ENCODE data around the gene HDLBP.

Gene HDLBP

DNA sequence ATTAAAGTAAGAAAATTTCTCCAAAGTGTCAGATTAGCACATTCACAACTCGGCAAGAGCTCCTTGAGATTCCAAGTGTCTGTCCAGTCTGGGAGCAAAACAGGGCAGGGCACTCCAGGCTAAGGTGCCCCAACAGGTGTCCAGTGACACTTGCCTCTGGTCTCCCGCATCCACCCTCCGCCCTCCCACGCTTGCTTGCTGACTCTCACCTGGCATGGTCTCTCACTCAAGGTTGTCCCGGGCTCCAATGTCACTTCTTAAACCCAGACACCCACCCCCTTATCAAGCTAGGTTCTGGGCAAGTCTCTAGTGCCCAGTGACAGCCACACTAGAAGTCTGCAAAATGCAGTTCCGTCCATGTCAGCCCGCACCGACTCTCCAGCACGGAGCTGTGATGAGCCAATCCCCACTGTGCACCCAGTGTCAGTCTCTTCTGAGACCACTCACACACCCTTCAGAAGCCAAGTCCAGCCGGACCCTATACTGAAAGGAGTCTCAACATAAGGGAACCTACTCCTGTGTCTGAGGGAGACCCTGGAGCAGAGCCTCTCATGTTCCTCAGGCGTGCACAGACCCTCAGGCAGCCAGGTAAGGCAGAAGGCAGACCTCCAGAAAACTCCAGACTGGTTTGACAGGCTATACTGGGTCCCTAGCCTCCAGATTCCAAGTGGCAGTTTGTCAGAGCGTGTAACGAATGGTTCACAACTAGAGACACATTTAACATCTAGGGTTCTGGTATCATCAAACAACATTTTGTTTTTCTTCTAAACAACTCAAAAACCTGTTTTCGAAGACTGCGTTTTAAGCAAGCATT lies 45.6 kb downstream of the HDLBP start:
- Histone ChIP-seq H3K4me1 (ENCODE audit: insufficient read depth, low read length) (peaks cover 4% of the 10 kb centered on the region; the same call in 1 of the 2 replicates), H3K9me3 (ENCODE audit: control insufficient read depth, insufficient read depth, low read length) (no peaks in the 10 kb centered on the region), H3K9ac (ENCODE audit: low read depth, low read length) (no peak overlapping the region), H3K36me3 (ENCODE audit: insufficient read depth, low read length) (peaks cover 10% of the 10 kb centered on the region)

DNA sequence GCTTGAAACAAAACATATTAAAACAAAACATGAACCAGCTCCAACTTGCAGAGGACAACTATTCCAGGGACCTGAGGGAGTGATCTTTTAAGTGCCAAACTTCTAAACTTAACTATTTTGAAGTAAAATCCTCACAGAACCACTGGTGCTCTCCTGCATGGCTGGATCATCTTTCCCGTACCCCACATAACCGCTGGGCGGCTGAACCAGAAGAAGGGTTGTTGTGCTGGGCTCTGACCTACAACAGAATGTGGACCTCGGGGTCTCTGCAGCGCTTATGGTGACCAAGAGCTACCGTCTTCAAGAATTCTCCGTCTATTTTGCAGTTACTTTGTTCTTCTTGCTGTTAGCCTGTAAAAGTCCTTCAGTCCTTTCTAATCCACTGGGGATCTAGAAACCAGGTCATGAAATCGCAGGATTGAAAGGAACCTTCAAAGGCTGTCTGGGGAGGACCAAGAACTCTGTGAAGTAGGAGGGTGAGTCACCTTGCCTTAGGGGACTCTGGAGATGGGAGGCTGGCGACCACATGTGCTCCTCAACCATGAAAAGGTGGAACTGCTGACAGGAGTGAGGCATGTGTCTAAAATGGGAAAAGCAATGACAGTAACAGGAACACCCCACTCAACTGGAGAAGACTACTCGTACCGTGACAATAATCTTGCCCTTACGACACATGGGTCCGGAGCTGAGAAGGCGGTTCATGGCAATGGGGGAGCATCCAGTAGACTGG lies 46.6 kb downstream of the HDLBP start:
- H3K9ac ChIP-seq (ENCODE audit: low read depth, low read length) = no peak overlapping the region
- H3K4me1 ChIP-seq (ENCODE audit: insufficient read depth, low read length) = peaks cover 4% of the 10 kb centered on the region; the same call in 1 of the 2 replicates
- no peaks in the 10 kb centered on the region for H3K9me3 ChIP-seq (ENCODE audit: control insufficient read depth, insufficient read depth, low read length)
- H3K36me3 ChIP-seq (ENCODE audit: insufficient read depth, low read length) = peaks cover 17% of the 10 kb centered on the region

- Histone ChIP-seq H3K36me3 (ENCODE audit: insufficient read depth, low read length) (peaks cover 23% of the 10 kb centered on the region), H3K9me3 (ENCODE audit: control insufficient read depth, insufficient read depth, low read length) (no peaks in the 10 kb centered on the region), H3K4me1 (ENCODE audit: insufficient read depth, low read length) (peaks cover 4% of the 10 kb centered on the region; the same call in 1 of the 2 replicates), H3K9ac (ENCODE audit: low read depth, low read length) (no peak overlapping the region)
Observed at GRCh38 chr2:241268306-241268705, 47.2 kb downstream of the HDLBP start.

DNA sequence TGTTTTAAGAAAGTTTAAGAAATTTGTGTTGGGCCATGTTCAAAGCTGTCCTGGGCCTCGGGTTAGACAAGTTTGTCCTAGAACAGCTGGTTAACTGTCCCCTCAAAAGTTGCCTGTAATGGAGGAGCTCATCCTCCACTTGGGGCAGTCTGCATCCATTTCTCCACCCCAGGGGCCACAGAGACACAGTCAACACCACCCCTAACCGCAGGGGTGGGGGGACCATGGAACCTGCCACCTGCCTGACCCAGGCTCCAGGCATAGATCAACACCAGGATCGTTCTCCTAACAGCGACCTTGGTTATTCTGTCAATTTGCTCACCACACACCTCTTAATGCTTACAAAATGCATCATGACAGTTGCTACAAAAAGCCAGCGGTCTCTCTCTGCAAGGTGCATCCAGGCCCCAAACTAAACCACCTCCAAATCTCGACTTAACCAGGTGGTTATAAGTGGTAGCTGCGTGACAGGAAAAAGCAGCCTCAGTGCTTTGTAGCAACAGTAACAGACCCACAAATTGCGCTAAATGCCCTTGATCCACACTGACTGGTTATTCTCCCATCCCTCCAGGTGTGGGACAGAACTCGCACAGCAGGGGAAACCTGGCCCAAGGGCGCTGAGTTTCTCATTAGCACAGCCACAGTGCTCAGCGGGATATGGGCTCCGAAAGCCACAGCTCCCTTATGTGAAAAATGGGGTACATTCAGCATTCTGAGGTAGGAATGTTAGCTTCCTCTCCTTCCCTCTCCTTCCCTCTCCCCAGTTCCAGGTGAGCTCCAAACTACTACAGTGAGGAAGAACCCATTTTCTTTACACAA lies 48.0 kb downstream of the HDLBP start:
- H3K9ac ChIP-seq (ENCODE audit: low read depth, low read length) = no peak overlapping the region
- no peaks in the 10 kb centered on the region for H3K9me3 ChIP-seq (ENCODE audit: control insufficient read depth, insufficient read depth, low read length)
- peaks cover 4% of the 10 kb centered on the region; the same call in 1 of the 2 replicates for H3K4me1 ChIP-seq (ENCODE audit: insufficient read depth, low read length)
- H3K36me3 ChIP-seq (ENCODE audit: insufficient read depth, low read length) = peaks cover 28% of the 10 kb centered on the region

DNA sequence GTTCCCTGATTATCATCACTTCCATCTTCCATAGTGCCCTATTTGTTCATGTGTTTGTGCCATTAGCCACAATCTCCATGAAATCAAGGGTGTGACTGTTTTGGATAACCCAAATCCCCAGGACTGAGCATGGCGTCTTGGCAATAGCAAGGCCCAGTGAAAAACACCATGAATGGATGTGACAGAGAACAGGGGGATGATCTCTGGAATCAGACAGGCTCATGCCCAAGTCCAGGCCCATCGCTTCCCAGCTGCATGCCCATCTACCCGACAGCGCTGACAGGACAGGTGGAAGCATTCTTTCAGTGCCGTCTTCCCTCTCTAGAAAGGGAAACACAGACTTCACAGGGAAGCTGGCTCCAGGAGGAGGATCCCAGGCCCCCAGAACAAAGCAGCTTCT lies 50.0 kb downstream of the HDLBP start:
- no peaks in the 10 kb centered on the region for H3K9me3 ChIP-seq (ENCODE audit: control insufficient read depth, insufficient read depth, low read length)
- no peak overlapping the region for H3K9ac ChIP-seq (ENCODE audit: low read depth, low read length)
- H3K4me1 ChIP-seq (ENCODE audit: insufficient read depth, low read length) = no peaks in the 10 kb centered on the region; the same call in 1 of the 2 replicates
- peaks cover 41% of the 10 kb centered on the region for H3K36me3 ChIP-seq (ENCODE audit: insufficient read depth, low read length)

DNA sequence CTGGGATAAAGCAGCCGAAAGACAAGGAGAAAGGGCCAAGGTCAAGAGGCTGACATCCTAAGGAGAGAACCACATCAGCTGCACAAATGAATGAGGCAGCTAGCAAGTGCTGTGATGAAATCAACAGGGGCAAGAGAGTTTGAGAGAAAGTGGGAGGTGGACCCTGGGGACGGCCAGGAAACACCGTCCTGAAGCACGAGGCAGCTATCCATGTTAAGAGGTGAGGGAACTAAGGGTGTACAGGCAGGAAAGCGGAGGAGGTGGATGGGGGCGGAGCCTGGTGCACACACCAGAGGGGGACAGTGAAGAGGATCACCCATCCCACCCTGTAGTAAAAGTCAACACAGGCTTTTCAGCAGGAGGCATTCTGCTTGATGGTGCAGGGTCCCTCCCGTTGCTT lies 52.4 kb downstream of the HDLBP start:
- H3K9me3 ChIP-seq (ENCODE audit: control insufficient read depth, insufficient read depth, low read length) = no peaks in the 10 kb centered on the region
- no peaks in the 10 kb centered on the region for H3K4me1 ChIP-seq (ENCODE audit: insufficient read depth, low read length)
- H3K9ac ChIP-seq (ENCODE audit: low read depth, low read length) = no peak overlapping the region
- peaks cover 41% of the 10 kb centered on the region for H3K36me3 ChIP-seq (ENCODE audit: insufficient read depth, low read length)

GRCh38 chr2:241261628-241262027 lies 53.8 kb downstream of the HDLBP start:
- Histone ChIP-seq H3K9ac (ENCODE audit: low read depth, low read length) (no peak overlapping the region), H3K9me3 (ENCODE audit: control insufficient read depth, insufficient read depth, low read length) (no peaks in the 10 kb centered on the region), H3K36me3 (ENCODE audit: insufficient read depth, low read length) (peaks cover 47% of the 10 kb centered on the region), H3K4me1 (ENCODE audit: insufficient read depth, low read length) (no peaks in the 10 kb centered on the region)

DNA sequence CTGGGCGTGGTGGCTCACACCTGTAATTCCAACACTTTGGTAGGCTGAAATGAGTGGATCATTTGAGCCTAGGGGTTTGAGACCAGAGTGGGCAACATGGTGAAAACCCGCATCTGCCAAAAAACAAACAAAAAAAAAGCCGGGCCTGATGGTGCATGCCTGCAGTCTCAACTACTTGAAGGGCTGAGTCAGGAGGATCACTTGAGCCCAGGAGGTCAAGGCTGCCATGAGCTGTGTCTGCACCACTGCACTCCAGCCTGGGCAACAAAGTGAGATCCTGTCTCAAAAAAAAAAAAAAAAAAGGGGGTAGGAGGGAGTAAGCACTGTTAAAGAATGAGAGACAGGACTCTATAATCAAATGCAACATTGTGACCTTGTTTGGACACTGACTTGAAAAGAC lies 54.6 kb downstream of the HDLBP start:
- Histone ChIP-seq H3K36me3 (ENCODE audit: insufficient read depth, low read length) (peaks cover 49% of the 10 kb centered on the region), H3K9ac (ENCODE audit: low read depth, low read length) (no peak overlapping the region), H3K9me3 (ENCODE audit: control insufficient read depth, insufficient read depth, low read length) (no peaks in the 10 kb centered on the region), H3K4me1 (ENCODE audit: insufficient read depth, low read length) (no peaks in the 10 kb centered on the region)

GRCh38 chr2:241258505-241259280 lies 56.8 kb downstream of the HDLBP start:
- no peaks in the 10 kb centered on the region for H3K4me1 ChIP-seq (ENCODE audit: insufficient read depth, low read length)
- H3K9me3 ChIP-seq (ENCODE audit: control insufficient read depth, insufficient read depth, low read length) = no peaks in the 10 kb centered on the region
- no peak overlapping the region for H3K9ac ChIP-seq (ENCODE audit: low read depth, low read length)
- H3K36me3 ChIP-seq (ENCODE audit: insufficient read depth, low read length) = peaks cover 54% of the 10 kb centered on the region

GRCh38 chr2:241257419-241258032 lies 57.9 kb downstream of the HDLBP start:
- H3K4me1 ChIP-seq (ENCODE audit: insufficient read depth, low read length) = no peaks in the 10 kb centered on the region
- no peak overlapping the region for H3K9ac ChIP-seq (ENCODE audit: low read depth, low read length)
- no peaks in the 10 kb centered on the region for H3K9me3 ChIP-seq (ENCODE audit: control insufficient read depth, insufficient read depth, low read length)
- peaks cover 52% of the 10 kb centered on the region for H3K36me3 ChIP-seq (ENCODE audit: insufficient read depth, low read length)

- Histone ChIP-seq H3K4me1 (ENCODE audit: insufficient read depth, low read length) (no peaks in the 10 kb centered on the region), H3K36me3 (ENCODE audit: insufficient read depth, low read length) (peaks cover 49% of the 10 kb centered on the region), H3K9me3 (ENCODE audit: control insufficient read depth, insufficient read depth, low read length) (no peaks in the 10 kb centered on the region)
Observed at GRCh38 chr2:241256168-241256545, 59.3 kb downstream of the HDLBP start.

DNA sequence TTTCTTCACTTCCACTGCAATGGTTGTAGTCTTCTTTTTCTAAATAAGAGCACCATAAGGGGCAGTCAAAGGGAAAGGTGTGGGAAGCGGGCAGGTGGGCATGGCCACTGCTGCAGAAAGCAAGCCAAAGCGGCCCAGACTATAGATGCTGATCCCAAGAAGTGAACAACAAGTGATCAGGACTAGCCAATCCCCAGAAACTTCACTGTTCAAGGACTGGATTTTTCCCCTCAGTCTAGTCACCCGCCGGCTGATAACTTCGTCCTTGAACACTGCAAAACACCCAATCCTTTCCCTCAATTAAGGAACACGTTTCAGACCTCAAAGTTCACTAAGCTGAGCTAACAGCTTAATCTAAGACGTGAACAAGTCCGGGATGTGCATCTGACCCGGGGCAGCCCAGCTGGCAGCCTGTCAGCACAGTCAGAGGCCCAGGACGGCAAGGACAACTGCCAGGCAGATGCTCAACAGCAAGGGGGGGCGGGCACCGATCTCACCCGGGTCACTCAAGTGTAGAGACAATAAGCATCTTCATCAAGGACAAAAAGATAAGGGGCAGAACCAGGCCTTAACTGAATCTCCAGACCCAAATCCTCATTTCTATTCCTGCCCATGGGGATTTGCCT lies 59.8 kb downstream of the HDLBP start:
- H3K4me1 ChIP-seq (ENCODE audit: insufficient read depth, low read length) = no peaks in the 10 kb centered on the region

More at GRCh38 chr2:241256168-241256545, 59.3 kb downstream of the HDLBP start:
- no peak overlapping the region for H3K9ac ChIP-seq (ENCODE audit: low read depth, low read length)

DNA sequence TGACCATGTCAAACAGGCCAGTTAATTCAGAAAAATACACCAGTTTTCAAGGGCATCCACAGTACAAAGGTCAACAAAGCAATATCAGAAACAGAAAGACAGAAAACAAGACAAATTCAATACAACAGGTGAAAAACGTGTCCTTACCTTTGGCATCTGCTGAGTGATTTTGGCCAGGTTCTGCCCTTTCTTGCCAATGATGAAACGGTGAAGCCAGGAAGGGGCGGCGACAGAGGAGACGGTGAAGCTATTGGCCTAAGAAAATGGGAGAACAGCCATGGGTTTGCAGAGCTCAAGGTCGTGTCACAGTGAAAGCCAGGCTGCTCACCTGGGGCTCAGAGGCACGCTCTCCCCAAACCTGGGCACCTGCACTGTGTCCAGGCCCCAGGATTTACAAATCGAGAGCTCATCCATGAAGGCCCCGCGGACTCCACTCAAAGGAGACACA lies 60.5 kb downstream of the HDLBP start:
- Histone ChIP-seq H3K36me3 (ENCODE audit: insufficient read depth, low read length) (peaks cover 51% of the 10 kb centered on the region), H3K9ac (ENCODE audit: low read depth, low read length) (no peak overlapping the region), H3K4me1 (ENCODE audit: insufficient read depth, low read length) (no peaks in the 10 kb centered on the region), H3K9me3 (ENCODE audit: control insufficient read depth, insufficient read depth, low read length) (no peaks in the 10 kb centered on the region)

More for the DNA sequence above, 59.8 kb downstream of the HDLBP start:
- peaks cover 51% of the 10 kb centered on the region for H3K36me3 ChIP-seq (ENCODE audit: insufficient read depth, low read length)
- H3K9ac ChIP-seq (ENCODE audit: low read depth, low read length) = no peak overlapping the region
- H3K9me3 ChIP-seq (ENCODE audit: control insufficient read depth, insufficient read depth, low read length) = no peaks in the 10 kb centered on the region
